ENCODE data around the gene PPIL1. TPM values are rescaled to one million over a fixed set of nuclear protein-coding genes. Genes with fewer than 3 reads are reported as not detected.

Gene PPIL1
- total and polyA plus RNA-seq, 2 of the 13 experiments (the other 11 are each of a cell fraction or from before 2014, with no cell fraction given), result 74.2 to 144 TPM

- no peak for TF ChIP-seq BATF2 (CRISPR knock-in tag; IDR thresholded peaks at IDR 0.05)
- peak; percentile 99 for TF ChIP-seq MEIS2 (CRISPR knock-in tag; IDR thresholded peaks at IDR 0.05)
- TF ChIP-seq KDM4B (CRISPR knock-in tag; IDR thresholded peaks at IDR 0.05), result no peak
- peak; percentile 87 for TF ChIP-seq ZNF883 (CRISPR knock-in tag; IDR thresholded peaks at IDR 0.05; ENCODE audit: not compliant biosample characterization)
- TF ChIP-seq ZNF124 (CRISPR knock-in tag; IDR thresholded peaks at IDR 0.05), result no peak; the same call in 1 of the 2 replicates
- TF ChIP-seq ZNF580 (CRISPR knock-in tag; IDR thresholded peaks at IDR 0.05; ENCODE audit: borderline replicate concordance, low read depth), result peak; percentile 79; the same call in 1 of the 2 replicates
- peak; percentile 43; the same call in 1 of the 2 replicates for TF ChIP-seq GMEB1 (CRISPR knock-in tag; IDR thresholded peaks at IDR 0.05; ENCODE audit: borderline replicate concordance)
- peak; percentile 49; the same call in 1 of the 2 replicates for TF ChIP-seq HIC2 (CRISPR knock-in tag; IDR thresholded peaks at IDR 0.05; ENCODE audit: low read depth)
- TF ChIP-seq NCOA1 (CRISPR knock-in tag; IDR thresholded peaks at IDR 0.05), result no peak
- TF ChIP-seq KDM6A (CRISPR knock-in tag; IDR thresholded peaks at IDR 0.05; ENCODE audit: low read depth), result peak; percentile 95
- TF ChIP-seq MYNN (CRISPR knock-in tag; IDR thresholded peaks at IDR 0.05; ENCODE audit: low read depth), result no peak
- no peak for TF ChIP-seq SUZ12 (IDR thresholded peaks at IDR 0.05; ENCODE audit: low read depth, low read length)
- no peak for TF ChIP-seq AKNA (CRISPR knock-in tag; IDR thresholded peaks at IDR 0.05; ENCODE audit: borderline replicate concordance)
- TF ChIP-seq RBFOX2 (IDR thresholded peaks at IDR 0.05; ENCODE audit: low read depth, low read length), result 0 out of 2 replicates have a peak, but pooled peaks have one; percentile 22
- no peak for TF ChIP-seq ZNF121 (CRISPR knock-in tag; IDR thresholded peaks at IDR 0.05)
- peak; percentile 87 for TF ChIP-seq FOXO1 (CRISPR knock-in tag; IDR thresholded peaks at IDR 0.05)
- TF ChIP-seq ARNTL (CRISPR knock-in tag; IDR thresholded peaks at IDR 0.05), result peak; percentile 38; the same call in 1 of the 2 replicates
- TF ChIP-seq GABPB1 (CRISPR knock-in tag; IDR thresholded peaks at IDR 0.05), result peak; percentile 30
- TF ChIP-seq ATRX (CRISPR knock-in tag; IDR thresholded peaks at IDR 0.05; ENCODE audit: borderline replicate concordance), result no peak
- no peak for TF ChIP-seq ZC3H13 (CRISPR knock-in tag; IDR thresholded peaks at IDR 0.05)
- peak; percentile 41; the same call in 1 of the 2 replicates for TF ChIP-seq YEATS2 (CRISPR knock-in tag; IDR thresholded peaks at IDR 0.05; ENCODE audit: borderline replicate concordance)
Observed at GRCh38 chr6:36829919-36830544, 44.6 kb downstream of the PPIL1 start (continued).

All from HepG2 (cell line).